ENCODE measurements around the gene TOR1A. TPM values are rescaled to one million over a fixed set of nuclear protein-coding genes. Genes with fewer than 3 reads are reported as not detected.

The TOR1A gene
- polyA plus RNA-seq, 1 donor, result 23.0 TPM

DNA sequence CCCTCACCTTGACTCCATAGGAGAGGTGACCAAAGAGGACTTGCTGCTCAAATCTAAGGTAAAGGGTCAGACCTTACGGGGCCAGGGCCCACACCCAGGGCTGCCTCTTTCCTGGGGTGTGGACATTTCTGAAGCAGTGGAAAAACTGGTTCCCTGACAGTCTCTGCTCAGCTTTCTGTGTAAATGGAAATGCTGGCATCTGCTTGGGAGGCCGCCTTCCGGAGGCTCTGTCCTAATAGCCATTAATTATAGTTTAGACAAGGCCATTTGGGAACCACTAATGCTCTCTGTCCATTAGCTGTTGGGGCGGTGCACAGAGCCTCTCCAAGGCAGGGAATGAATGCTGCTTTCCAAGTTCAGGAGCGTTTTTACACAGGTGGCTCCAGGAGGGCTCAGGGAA, 28.6 kb upstream of the TOR1A start:
- DNase-seq (ENCODE audit: low read depth), result no peak

DNA sequence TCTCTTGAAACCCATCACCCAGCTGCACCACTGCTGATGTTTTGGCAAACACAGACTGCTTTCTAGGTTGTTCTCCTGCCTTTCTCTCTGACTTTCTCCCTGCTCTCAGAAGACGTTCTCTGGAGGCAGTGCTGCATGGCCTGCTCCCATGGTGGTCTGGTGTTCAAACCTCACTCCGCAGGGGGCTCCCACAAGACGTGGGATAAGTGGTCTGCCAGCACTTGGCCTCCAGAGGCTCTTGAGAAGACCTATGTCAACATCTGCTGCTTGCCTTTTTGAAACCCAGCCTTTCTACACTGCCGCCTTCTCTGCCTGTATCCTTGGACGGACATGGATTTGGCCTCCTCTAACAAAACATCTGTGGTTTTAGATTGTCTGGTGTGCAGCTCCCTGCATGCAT, 27.9 kb upstream of the TOR1A start:
- DNase-seq (ENCODE audit: low read depth), result no peak

DNA sequence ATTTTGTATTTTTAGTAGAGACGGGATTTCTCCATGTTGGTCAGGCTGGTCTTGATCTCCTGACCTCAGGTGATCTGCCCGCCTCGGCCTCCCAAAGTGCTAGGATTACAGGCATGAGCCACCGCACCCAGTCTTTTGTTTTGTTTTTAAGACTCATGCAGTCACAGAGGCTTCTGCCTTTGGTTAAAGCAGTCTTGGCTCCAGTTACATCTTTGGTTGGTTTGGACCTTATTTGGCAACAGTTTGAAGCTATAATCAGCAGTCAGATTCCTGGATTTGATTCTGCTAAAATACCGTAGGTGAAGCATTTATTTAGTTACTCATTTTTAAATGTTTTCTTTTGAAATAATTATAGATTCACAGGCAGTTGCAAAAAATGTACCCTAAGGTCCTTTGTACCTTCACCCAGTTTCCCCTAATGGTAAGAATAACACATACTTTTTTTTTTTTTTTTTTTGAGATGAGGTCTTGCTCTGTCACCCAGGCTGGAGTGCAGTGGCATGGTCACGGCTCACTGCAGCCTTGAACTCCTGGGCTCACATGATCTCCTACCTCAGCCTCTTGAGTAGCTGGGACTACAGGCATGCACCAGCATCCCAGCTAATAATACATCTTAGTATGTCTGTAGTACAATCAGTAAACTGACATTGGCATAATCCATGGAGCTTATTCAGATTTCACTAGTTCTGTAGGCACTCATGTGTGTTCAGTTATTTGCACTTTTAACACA, 27.1 kb upstream of the TOR1A start:
- DNase-seq (ENCODE audit: low read depth), result no peak

DNA sequence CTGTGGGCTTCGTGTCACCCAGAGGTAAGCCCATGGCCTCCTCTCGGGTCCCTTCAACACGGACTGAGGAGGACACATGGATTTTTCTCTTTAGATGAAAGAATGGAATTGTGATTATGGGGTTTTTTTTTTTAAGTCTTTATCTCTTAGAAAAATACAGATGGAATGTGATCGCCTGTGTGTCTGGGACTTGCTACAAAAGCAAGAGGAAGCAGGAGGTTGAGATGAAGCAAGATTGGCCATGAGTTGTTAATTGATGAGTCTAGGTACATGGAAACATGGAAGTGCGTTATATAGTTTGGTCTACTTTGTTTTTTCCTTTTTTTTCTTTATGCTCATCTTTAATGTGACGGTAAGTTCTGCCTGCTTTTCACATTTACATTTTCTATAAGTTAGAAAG, 26.0 kb upstream of the TOR1A start:
- no peak for DNase-seq (ENCODE audit: low read depth)

DNA sequence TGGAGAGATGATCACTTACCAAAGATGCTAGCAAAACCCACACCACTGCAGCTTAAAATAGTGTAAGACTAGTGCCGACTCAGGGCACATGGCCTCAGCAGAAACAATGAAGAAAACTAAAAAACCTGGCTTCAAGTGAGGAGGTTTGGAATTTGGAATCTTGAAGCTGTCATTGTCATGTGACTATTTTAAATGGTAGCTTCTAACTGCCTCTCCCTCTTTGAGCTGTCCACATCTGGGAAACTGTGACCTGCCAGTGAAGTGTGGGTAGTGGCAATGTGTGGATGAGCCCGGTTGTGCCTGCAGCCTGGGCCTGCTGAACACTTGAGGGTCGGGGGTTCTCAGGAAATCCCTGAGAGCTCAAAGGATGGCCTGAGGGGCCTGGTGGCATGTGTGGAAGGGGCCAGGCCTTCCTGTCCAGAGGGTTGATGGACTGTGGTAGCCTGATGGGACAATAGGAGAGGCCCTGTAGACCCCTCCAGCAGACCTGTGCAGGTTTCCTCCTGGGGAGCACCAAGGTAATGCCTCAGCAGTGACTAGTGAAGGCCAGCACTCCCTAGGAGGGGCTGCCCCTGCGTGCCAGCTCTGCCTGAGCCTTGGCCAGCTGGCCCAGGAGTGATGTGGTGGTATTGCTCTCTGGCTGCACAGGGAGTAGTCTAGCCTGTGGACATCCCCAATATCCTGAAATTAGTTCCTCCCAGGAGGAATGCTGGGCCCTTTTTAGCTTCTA, 24.9 kb upstream of the TOR1A start:
- DNase-seq (ENCODE audit: low read depth), result no peak

DNA sequence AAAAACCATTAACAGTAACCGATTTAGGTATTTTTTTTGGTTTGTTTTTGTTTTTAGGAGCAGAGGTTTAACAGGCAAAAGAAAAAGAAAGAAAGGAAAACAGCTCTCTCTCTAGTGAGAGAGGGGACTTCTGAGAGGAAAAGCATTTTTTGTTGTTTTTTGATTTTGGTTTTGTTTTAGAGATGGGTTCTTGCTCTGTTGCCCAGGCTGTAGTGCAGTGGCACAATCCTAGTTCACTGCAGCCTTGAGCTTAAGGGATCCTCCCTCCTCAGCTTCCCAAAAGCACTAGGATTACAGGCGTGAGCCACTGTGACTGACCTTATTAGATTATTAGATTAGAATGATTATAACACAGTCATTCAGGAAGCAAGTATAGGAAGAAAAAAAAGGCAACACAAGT, 21.4 kb upstream of the TOR1A start:
- DNase-seq (ENCODE audit: low read depth), result no peak

DNA sequence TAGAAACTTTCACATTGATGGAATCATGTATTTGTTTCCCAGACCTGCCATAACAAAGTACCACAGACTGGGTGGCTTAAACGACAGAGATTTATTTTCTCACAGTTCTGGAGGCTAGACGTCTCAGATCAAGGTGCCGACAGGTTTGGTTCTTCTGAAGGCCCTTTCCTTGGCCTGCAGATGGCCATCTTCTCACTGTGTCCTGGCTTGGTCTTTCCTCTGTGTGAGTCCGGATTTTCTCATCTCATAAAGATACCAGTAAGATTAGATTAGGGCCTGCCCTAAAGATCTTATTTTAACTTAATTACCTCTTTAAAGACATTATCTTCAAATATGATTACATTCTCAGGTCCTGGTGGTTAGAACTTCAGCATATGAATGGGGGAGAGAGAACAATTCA, 17.1 kb upstream of the TOR1A start:
- DNase-seq (ENCODE audit: low read depth), result no peak

DNA sequence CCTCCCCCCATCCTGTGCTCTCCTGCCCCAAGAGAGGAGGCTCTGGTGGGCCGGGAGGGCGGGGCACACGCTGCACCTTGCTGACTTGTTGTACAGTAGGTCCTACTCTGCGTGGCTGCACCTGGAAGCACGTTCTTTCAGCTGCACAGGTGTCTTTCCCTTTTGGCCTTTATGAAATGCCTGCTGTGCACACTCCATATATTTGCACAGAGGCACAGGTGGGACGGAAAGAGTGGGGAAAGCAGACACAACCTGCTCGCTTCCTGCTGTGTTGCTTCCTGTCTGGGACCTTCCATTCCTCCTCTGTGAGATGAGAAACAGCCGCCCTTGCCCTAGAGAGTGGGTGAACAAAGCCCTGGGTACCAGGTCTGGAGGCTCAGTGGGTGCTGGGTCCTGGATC, 16.1 kb upstream of the TOR1A start:
- no peak for DNase-seq (ENCODE audit: low read depth)

DNA sequence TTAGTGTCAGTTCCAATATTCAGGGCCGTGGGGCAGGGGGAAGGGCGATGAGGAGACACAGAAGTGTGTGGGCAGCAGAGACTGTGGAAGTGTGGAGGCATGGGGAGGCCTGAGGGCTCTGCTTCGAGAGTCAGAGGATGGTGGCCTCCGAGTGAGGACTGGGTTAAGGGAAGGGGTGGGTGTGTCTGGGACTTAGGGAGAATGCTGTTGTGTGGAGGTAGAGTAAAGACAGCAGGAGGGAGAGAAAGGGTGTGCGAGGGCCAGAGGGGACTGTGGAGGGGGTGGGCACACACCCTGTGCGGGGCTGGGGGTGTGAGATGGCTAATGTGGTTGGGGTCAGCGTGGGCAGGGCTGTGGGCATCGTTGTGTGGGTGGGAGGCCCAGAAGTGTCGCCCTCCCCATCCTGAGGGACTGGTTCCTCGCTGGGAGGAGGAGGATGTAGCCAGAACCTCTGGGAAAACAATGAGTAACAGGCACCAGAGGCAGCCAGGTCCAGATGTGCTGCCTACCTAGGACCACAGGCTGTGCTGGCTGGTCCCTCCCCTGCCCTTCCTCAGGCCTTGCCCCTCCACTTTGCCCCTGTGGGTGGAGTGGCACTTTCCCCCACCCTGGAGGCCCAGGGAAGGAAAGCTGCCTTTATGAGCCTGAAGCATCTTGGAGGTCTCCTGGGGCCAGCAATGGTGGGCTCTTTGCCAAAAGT, 15.5 kb upstream of the TOR1A start:
- DNase-seq (ENCODE audit: low read depth), result no peak

DNA sequence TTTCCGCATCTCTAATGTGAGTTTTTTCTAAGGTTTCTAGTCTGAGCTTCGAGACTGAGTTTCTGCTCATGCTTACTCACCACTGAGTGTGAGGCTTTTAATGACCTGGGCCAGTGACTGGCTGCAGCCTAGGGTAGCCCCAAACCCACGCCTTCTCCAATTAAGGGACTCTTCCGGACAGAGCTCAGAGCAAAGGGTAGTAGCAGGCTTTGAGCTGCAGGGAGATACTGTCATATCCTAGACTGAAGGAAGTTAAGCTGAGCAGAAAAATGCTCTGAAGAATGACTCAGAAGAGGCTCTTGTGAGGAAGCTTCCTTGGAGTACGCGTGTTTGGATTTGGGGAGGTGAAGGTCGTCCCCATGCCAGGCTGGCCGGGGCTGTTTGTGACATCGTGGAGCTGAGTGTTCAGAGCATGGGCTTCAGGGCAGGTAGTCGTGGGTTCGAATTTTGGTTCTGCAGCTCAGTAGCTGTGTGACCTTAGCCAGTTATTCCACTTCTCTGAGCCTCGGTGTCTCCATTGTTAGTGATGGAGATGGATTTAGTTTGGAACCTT, 14.8 kb upstream of the TOR1A start:
- DNase-seq (ENCODE audit: low read depth), result no peak

DNA sequence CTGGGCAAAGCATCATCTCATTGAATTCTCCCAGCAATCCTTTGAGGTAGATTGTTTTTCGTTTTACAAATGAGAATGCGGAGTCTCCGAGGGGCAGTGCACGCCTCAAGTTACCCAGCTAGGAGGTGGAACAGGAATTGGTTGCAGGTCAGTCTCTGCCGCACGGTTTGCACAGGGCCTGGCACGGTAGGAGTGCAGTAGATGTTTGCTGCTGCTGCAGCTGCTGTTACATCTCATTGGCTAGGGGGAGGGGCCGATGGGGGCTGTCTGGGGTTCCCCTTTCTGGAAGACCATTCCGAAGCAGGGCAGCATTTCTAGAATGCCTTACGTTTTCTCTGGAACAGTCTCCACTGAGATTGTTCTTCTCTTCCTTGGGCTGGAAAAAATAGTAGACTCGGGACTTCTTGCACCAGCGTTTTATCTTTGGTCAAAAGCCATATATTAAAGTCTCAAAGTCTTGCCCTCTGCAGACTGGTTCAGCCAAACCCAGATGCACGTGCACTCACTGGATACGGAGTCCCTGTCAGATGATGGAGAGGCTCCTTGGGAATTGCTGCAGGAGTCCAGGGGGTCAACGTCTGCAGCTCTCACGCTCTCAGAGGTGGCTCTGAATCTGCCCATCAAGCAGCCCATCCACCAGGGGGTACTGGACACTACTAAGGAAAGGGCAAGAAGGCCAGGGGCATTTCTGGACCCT, 12.5 kb upstream of the TOR1A start:
- no peak for DNase-seq (ENCODE audit: low read depth)

DNA sequence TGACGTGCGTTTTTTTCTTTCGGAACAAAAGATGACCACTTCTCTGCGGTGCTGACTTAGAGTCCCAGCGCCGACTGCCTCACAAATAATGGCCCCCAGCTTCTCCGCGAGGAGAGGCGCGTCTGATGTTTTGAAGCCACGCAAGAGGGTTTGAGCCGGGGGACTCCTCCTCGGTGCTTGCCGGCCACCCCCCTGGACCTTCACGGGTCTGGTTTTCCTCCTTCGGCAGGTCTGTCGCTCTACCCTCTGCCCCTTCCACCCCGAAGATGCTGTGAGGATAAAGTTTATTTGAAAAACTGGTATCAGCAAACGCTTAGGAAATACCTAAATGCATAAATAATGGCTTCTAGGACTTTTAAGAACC, 11.9 kb upstream of the TOR1A start:
- no peak for DNase-seq (ENCODE audit: low read depth)

DNA sequence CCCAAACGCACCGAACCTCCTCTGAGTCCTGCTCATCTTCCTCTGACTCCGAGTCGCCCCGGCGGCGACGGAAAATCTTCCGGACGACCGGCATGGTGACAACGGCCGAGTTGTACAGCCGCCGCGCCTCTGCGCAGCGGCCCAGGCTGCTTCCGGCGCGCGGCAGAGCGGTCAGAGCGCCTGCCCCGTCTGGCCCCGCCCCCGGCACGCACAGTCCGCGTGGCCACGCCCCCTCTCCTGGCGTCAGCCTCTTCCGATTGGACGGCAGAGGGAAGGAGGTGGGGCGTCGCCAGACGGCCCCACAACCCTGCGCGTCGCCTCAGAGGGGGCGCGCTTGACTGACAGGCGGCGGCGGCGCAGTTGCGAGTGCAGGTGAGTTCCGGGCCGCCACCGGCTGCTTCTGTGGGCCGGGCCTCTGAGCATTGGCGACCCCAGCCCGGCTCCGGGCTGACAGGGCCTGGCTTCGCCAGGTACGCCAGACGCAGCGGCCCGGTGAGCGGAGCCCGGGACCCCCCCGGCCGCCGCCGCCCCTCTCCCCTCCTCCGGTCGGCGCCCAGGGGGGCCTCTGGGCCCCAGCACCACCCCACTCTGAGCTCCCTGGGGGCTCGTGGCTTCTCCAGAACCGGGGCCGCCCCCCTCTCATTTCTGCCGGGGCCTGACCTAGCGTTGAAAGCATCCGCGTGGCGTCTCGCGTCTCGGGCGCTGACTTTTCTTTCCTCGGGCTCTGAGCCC, 11.4 kb upstream of the TOR1A start, which contains the start of the genes C9orf78 and USP20:
Gene C9orf78 (minus strand): TSS at position 148 of the 732 bp plus-strand sequence. CDS start 54 bp downstream, at position 94.
Gene USP20 (plus strand): TSS at position 331 of the 732 bp plus-strand sequence. CDS start 17,098 bp downstream, outside the sequence.
- peak; percentile 90 for DNase-seq (ENCODE audit: low read depth)

DNA sequence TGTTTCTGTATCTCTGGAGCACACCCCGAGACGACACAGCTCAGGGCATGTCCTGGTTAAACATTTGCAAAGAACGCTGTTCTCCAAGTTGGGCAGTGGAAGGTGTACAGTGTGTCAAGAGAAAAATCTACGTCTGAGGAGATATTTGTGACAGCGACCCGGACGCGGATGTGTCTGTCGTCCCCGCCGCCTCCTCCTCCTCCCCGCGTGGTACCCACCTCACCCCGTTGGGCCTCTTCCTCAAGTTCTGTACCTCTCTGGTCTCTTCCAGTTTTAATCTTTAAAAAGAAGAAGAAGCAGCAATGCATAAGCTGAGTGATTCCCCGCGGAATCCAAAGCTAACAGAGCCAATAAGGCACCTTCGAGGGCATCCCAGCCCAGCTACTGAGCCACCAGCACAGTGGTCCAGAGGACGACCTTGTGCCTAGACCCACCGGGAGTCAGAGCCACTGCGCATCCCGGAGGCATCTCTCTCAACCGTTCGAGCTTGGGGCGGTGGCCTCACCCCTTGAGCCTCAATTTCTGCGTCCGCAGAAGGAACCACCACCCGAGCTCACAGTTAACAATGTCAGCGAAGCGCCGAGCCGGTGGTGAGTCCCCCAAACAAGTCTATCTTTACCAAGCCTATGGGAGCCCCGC, 10.7 kb upstream of the TOR1A start:
- no peak for DNase-seq (ENCODE audit: low read depth)

DNA sequence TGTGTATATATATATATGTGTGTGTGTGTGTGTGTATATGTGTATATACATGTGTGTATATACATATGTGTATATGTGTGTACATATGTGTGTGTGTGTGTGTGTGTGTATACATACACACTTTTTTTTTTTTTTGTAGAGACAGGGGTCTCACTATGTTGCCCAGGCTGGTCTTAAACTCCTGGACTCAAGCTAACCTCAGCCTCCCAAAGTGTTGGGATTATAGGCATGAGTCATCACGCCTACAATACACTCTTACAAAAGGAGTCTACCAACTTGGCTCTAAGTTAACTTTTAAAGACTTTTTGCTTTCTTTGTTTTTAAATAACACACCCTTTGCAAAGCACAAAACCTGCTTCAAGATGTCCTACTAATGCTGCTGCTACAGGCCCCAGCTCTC, 9.0 kb upstream of the TOR1A start:
- no peak for DNase-seq (ENCODE audit: low read depth)

DNA sequence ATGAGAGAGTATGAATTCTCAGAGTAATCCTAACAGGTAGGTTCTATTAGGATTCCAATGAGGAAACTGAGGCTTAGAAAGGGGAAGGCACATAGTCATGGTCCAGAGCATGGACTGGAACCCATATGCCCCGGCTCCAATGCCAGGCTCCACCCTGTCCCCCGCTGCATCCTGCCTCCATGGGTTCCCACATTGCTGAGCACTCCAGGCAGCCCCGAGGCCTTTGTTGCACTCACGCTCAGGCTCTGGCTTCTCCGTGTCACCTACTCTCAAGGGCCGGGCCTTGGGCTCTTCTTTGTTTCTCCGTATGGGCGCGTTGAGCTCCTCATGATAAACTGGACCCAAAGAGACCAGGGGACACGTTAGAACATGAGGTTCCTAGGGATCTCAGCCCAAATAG, 5.0 kb upstream of the TOR1A start:
- DNase-seq (ENCODE audit: low read depth), result no peak

DNA sequence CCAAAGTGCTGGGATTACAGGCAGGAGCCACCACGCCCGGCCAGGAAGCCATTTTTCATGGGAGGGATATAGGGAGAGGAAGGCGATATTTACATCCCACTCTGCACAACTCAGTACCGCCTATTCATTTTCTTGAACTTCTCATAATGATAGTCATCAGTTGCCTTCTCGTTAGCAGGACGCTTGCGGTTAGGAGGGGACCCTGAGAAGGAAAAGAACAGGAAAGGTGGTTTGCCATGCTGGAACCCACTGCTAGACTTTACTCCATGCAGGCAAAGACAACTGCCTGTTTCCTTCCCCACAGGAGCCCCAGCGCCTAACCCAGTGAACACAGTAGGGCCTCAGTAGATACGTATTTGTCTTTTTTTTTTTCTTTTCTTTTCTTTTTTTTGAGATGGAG, 4.1 kb upstream of the TOR1A start:
- no peak for DNase-seq (ENCODE audit: low read depth)

DNA sequence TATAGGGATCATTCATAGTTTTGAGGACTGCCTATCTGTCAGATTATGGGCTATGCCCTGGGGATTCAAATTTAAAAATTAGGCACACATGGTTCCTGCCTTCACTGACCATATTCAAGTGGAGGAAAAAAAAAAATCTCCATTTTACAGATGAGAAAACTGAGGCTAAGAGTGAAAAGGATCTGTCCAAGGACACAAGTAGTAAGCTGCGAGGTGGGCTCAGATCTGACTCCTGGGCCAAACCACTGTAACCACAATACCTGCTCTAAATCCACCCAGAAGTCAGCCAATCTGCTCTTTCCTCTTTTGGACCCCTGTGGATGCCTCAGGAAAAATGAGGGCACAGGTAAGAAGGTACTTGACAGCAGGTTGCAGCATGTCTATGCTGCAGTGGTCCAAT, 2.8 kb upstream of the TOR1A start:
- no peak for DNase-seq (ENCODE audit: low read depth)

DNA sequence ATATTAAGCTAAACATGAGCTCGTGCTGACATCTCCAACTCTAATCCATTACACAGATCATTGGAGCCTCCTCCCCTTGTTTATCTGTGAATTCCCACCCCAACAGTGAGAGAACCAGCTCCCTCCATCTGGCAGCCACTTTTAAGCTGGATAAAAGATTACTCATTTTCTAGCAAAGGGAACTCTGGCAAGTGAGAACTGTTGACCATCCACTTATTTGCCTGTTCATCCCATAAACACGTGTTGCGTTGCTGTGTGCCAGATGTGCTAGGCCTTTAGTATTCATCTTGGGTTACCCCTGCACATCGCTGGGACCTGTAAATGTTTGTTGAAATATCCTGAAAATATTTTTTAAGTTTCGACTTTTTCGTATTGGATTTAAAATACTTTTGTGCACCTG, 2.4 kb upstream of the TOR1A start:
- DNase-seq (ENCODE audit: low read depth), result no peak

DNA sequence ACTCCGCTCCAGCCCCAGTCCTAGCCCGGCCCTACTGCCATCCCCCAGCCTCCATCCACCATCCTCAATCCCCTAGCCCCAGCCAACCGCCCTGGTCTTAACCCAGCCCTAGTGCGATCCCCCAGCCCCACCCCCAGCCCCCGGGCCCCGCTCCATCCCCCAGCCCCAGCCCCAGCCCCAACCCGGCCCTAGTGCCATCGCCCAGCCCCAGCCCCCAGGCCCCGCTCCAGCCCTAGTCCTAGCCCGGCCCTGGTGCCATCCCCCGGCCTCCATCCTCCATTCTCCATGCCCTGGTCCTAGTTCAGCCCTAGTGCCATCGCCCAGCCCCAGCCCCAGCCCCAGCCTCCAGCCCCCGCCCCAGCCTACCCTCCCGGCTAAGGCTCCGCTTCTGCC, 398 bp downstream of the TOR1A start:
- no peak for DNase-seq (ENCODE audit: low read depth)

Measured in forelimb muscle (tissue), 1 donor.